Gastroesophageal sphincter (tissue), 4 donors: ENCODE results near the gene PPFIBP1. TPM values are rescaled to one million over a fixed set of nuclear protein-coding genes. Genes with fewer than 3 reads are reported as not detected.

Source experiments
- ATAC-seq: fragments of 150-250 bp; one replicate; pipeline ENCODE4 v1.9.1; 2016; ENCODE audit warnings: mild to moderate bottlenecking, moderate library complexity
- H3K27ac ChIP-seq, 4 donors: fragments of 200-600 bp; sonication (generic) in 3 of 4; 1 replicate in 3 of 4; 2 replicates in 1 of 4; pipeline ENCODE4 v1.5.1; 2016 to 2019
- H3K27me3 ChIP-seq: fragments of 200-600 bp; sonication (generic); one replicate; pipeline ENCODE4 v1.5.1; 2019
- H3K36me3 ChIP-seq, 2 donors: fragments of 200-600 bp; sonication (generic); one replicate each; pipeline ENCODE4 v1.5.1; 2019; ENCODE audit warnings: control low read depth in 1 of 2
- H3K4me1 ChIP-seq, 3 donors: fragments of 200-600 bp; sonication (generic); 1 replicate in 2 of 3; 2 replicates in 1 of 3; pipeline ENCODE4 v1.5.1; 2016 to 2019; ENCODE audit warnings: control low read depth in 2 of 3
- H3K4me3 ChIP-seq, 2 donors: fragments of 200-600 bp; sonication (generic); one replicate each; pipeline ENCODE4 v1.5.1; 2019; ENCODE audit warnings: mild to moderate bottlenecking in 1 of 2, moderate library complexity in 1 of 2
- H3K9me3 ChIP-seq, 3 donors: fragments of 200-600 bp; sonication (generic); one replicate each; pipeline ENCODE4 v1.5.1; 2017 to 2019; ENCODE audit warnings: control low read depth in 2 of 3
- CTCF ChIP-seq, 4 experiments: fragments of 200-600 bp in 2 of 4; fragments of 450-650 bp in 2 of 4; sonication (generic) in 1 of 4; IDR thresholded peaks; one replicate each; pipeline ENCODE4 v1.5.1; 2017 to 2019; ENCODE audit warnings: antibody characterized with exemption in 4 of 4, mild to moderate bottlenecking in 2 of 4, moderate library complexity in 2 of 4
- EP300 ChIP-seq: sonication (generic); formaldehyde crosslinking; IDR thresholded peaks from one replicate; pipeline ENCODE4 v1.6.1; 2017; ENCODE audit warnings: antibody characterized with exemption, mild to moderate bottlenecking
- POLR2A ChIP-seq, 2 donors: fragments of 450-650 bp; IDR thresholded peaks; one replicate each; pipeline ENCODE4 v1.6.1; 2017; ENCODE audit warnings: antibody characterized with exemption in 2 of 2, mild to moderate bottlenecking in 2 of 2, moderate library complexity in 1 of 2
- POLR2AphosphoS5 ChIP-seq: sonication (generic); formaldehyde crosslinking; IDR thresholded peaks from one replicate; pipeline ENCODE4 v1.6.1; 2017; ENCODE audit warnings: antibody characterized with exemption
- WGBS, 2 donors: methylation state at CpG; one replicate each; pipeline ENCODE4 v1.1.5; 2018; ENCODE audit warnings: low coverage in 1 of 2; 5-methylcytosine and 5-hydroxymethylcytosine counted together
- total RNA-seq, 4 donors: library from RNA; depleted of rRNA; stranded (reverse); fragments of >200 nt; gene quantifications; one replicate each; pipeline ENCODE4 v1.1.0, GENCODE V29; 2016

Gene PPFIBP1
- total RNA-seq, 4 donors from 2014 or later, result 70.7 to 78.7 (median 72.5) TPM

GRCh38 chr12:27614386-27614785 is 90.4 kb downstream of the PPFIBP1 start:
- H3K27me3 ChIP-seq, result no peaks in the 10 kb centered on the region

GRCh38 chr12:27614866-27615265 is 90.9 kb downstream of the PPFIBP1 start:
- TF ChIP-seq CTCF (IDR thresholded peaks at IDR 0.05), result no peak
- no peak for TF ChIP-seq POLR2AphosphoS5
- TF ChIP-seq EP300, result no peak
- TF ChIP-seq POLR2A (IDR thresholded peaks at IDR 0.05), result no peak
- WGBS, 2 donors, result 85 to 92% methylated on average over 2 to 3 of the region's 3 CpGs
- H3K27me3 ChIP-seq, result no peaks in the 10 kb centered on the region
- no peaks in the 10 kb centered on the region for H3K36me3 ChIP-seq
- no peak overlapping the region for H3K4me3 ChIP-seq
- H3K4me1 ChIP-seq, result peaks cover 3 to 40% (median 3%) of the 10 kb centered on the region in 3 donors
- no peak for ATAC-seq
- no peak overlapping the region for H3K27ac ChIP-seq
- no peaks in the 10 kb centered on the region for H3K9me3 ChIP-seq

More at GRCh38 chr12:27614386-27614785, 90.4 kb downstream of the PPFIBP1 start:
- no peak for TF ChIP-seq POLR2AphosphoS5
- WGBS, 2 donors, result 45 to 76% methylated on average over 3 of the region's 3 CpGs
- Histone ChIP-seq H3K4me3 (no peak overlapping the region), H3K36me3 (no peaks in the 10 kb centered on the region), H3K27ac (no peak overlapping the region), H3K9me3 (no peaks in the 10 kb centered on the region), H3K4me1 (peaks cover 3 to 40% (median 3%) of the 10 kb centered on the region in 3 donors)
- ATAC-seq, result no peak

- no peak for TF ChIP-seq EP300
- peak; percentile 6 for TF ChIP-seq POLR2AphosphoS5
- H3K27ac ChIP-seq, result no peak overlapping the region
- no peak for ATAC-seq
- no peaks in the 10 kb centered on the region for H3K27me3 ChIP-seq
- no peaks in the 10 kb centered on the region for H3K36me3 ChIP-seq
- no peaks in the 10 kb centered on the region for H3K9me3 ChIP-seq
- H3K4me1 ChIP-seq, result peaks cover under 1 to 34% (median 3%) of the 10 kb centered on the region in 3 donors
- H3K4me3 ChIP-seq, result no peak overlapping the region
These were observed 91.4 kb downstream of the PPFIBP1 start for GRCh38 chr12:27615331-27615891.

GRCh38 chr12:27616356-27617142 is 92.5 kb downstream of the PPFIBP1 start:
- TF ChIP-seq EP300 (no peak), POLR2A (IDR thresholded peaks at IDR 0.05) (no peak), POLR2AphosphoS5 (no peak), CTCF (IDR thresholded peaks at IDR 0.05) (no peak)
- 51 to 65% methylated on average over 3 to 5 of the region's 5 CpGs for WGBS, 2 donors
- Histone ChIP-seq H3K9me3 (no peaks in the 10 kb centered on the region), H3K36me3 (no peaks in the 10 kb centered on the region), H3K27me3 (no peaks in the 10 kb centered on the region), H3K4me1 (peaks cover 0 to 23% (median 0%) of the 10 kb centered on the region in 3 donors), H3K4me3 (no peak overlapping the region), H3K27ac (no peak overlapping the region)
- no peak for ATAC-seq

GRCh38 chr12:27618836-27619235 is 94.8 kb downstream of the PPFIBP1 start:
- Histone ChIP-seq H3K4me1 (peaks cover 0 to 18% (median 0%) of the 10 kb centered on the region in 3 donors), H3K27ac (no peak overlapping the region), H3K36me3 (no peaks in the 10 kb centered on the region), H3K4me3 (no peak overlapping the region), H3K9me3 (no peaks in the 10 kb centered on the region), H3K27me3 (no peaks in the 10 kb centered on the region)
- ATAC-seq, result no peak
- 97 to 98% methylated on average over 7 of the region's 7 CpGs for WGBS, 2 donors
- no peak for TF ChIP-seq EP300
- TF ChIP-seq POLR2A (IDR thresholded peaks at IDR 0.05), result no peak
- no peak for TF ChIP-seq POLR2AphosphoS5
- no peak for TF ChIP-seq CTCF (IDR thresholded peaks at IDR 0.05)

- Histone ChIP-seq H3K9me3 (no peaks in the 10 kb centered on the region), H3K27me3 (no peaks in the 10 kb centered on the region), H3K27ac (no peak overlapping the region), H3K36me3 (no peaks in the 10 kb centered on the region), H3K4me1 (peaks cover 0 to 18% (median 0%) of the 10 kb centered on the region in 3 donors), H3K4me3 (no peak overlapping the region)
- ATAC-seq, result peak; percentile 60
- TF ChIP-seq POLR2AphosphoS5 (no peak), CTCF (IDR thresholded peaks at IDR 0.05) (no peak), EP300 (no peak), POLR2A (IDR thresholded peaks at IDR 0.05) (no peak)
These were observed 95.3 kb downstream of the PPFIBP1 start for GRCh38 chr12:27619308-27619707.
